H4 (cell line): ENCODE results near the gene CXCL16. TPM values are rescaled to one million over a fixed set of nuclear protein-coding genes. Genes with fewer than 3 reads are reported as not detected.

Source experiments
- DNase-seq: peaks from one replicate; pipeline ENCODE4 v3.0.0-alpha.2; 2015; ENCODE audit warnings: low spot score
- total RNA-seq: library from RNA; depleted of rRNA; stranded (reverse); fragments of >200 nt; shearing (Covaris generic); gene quantifications from 2 replicates; pipeline ENCODE4 v1.2.3, GENCODE V29; 2014

The CXCL16 gene
- total RNA-seq, 1 experiment from 2014 or later, result 1.5 TPM

DNA sequence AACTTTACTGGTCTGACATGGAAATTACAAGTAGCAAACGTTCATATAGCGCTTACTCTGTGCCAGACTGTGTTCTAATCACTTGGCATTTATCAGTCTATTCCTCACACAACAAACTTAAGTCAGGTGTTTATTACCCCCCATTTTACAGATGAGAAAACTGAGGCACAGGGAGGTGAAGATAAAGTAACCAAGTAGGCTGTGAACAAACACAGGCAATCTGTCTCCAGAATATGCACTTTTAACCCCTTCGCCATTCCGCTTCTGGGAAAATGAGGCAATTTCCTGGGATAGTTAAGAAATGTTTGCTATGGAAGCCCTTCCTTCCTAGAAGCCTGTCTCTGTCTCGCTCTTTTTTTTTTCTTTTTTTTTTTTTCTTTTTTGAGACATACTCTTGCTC, 12.2 kb upstream of the CXCL16 start:
- DNase-seq, result no peak

- DNase-seq, result no peak
Measured at GRCh38 chr17:4750606-4751005, 10.9 kb upstream of the CXCL16 start.

DNA sequence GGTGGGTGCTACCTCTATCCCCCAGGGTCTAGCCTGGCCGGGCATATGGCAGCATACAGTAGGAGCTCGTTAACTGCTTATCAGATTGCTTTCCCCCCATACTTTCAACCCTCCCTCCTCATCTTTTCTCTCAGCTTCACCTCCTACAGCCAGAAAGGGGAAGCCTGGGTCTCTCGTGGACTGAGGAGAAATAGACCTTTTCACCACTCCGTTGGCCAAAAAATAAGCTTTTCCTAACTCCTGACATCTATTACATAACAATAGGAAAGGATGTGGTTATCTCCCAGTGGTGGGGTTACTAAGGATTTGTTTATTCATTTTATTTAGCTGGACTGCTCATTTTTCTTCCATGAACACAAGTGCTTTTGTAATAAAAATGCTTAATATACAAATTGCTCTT, 9.0 kb upstream of the CXCL16 start:
- DNase-seq, result no peak

- no peak for DNase-seq
Measured at GRCh38 chr17:4747847-4748246, 8.1 kb upstream of the CXCL16 start.

DNA sequence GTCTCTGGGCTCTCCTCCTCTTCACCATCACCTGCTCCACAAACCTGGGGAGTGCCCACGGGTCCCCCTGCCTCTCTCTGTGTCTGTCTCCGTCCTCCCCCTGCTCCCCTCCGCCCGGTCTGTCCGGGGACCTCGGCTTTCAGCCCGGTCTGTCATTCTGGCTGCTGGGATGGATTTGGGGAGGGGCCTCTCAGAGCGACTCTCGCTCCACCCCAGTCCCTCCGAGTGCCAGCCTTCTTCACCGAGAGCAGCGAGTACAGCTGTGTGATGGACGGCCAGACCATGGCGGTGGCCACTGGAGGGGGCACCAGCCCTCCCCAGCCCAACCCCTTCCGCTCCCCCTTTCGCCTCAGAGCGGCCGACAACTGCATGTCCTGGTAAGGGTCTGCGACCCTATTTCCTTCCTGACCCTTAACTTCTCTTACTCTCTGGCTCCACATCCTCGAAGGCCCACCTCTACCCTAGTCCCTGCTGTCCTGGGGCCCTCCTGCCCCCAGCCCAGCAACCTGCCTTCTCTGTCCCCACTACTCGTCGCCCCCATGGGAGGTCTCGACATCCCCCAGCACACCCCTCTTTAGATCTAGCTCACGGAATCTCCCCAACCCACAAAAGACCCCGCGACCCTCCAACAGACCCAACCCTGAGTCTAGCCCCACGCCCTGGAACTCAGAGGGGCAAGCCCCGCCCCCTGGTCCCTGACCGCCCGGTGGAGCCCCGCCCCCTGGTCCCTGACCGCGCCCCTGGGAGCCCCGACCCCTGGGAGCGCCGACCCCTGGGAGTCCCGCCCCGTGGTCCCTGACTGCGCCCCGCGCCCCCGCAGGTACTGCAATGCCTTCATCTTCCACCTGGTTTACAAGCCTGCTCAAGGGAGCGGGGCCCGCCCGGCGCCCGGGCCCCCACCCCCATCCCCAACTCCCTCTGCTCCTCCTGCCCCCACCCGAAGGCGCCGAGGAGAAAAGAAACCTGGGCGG, 5.6 kb upstream of the CXCL16 start:
- DNase-seq, result no peak

GRCh38 chr17:4743898-4744297, 4.2 kb upstream of the CXCL16 start:
- no peak for DNase-seq

- DNase-seq, result no peak
Measured at GRCh38 chr17:4743216-4743615, 3.5 kb upstream of the CXCL16 start.

- DNase-seq, result no peak
Measured at GRCh38 chr17:4742629-4743028, 2.9 kb upstream of the CXCL16 start.

GRCh38 chr17:4742133-4742532, 2.4 kb upstream of the CXCL16 start:
- no peak for DNase-seq

GRCh38 chr17:4741544-4741943, 1.8 kb upstream of the CXCL16 start:
- DNase-seq, result no peak

DNA sequence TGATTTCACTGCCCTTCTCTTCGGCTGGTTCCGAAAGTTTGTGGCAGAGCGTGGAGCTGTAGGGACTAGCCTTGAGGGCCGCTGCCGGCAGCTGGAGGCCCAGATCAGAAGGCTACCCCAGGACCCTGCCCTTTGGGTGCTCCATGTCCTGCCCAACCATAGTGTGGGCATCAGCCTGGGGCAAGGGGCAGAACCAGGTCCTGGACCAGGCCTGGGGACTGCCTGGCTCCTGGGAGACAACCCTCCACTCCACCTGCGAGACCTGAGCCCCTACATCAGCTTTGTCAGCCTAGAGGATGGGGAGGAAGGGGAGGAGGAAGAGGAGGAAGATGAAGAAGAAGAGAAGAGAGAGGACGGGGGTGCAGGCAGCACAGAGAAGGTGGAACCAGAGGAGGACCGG, 856 bp upstream of the CXCL16 start:
- no peak for DNase-seq

DNA sequence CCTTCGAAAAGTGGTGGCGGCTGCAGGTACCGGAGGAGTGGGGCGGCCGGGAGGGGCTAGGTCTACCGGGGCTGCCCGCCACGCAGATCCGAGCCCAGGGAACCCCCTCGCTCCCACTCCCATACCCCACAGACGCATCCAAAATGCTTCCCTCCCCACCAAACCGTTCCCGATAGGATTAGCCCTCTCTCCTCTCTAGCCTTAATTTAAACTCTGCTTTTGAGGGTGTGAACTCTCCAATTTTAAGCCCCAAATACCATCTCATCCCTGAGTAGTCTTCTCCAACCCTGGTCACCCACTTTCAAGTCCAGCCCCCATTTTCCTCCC, 260 bp upstream of the CXCL16 start:
- no peak for DNase-seq

GRCh38 chr17:4738136-4739121, 1.3 kb downstream of the CXCL16 start:
- no peak for DNase-seq

DNA sequence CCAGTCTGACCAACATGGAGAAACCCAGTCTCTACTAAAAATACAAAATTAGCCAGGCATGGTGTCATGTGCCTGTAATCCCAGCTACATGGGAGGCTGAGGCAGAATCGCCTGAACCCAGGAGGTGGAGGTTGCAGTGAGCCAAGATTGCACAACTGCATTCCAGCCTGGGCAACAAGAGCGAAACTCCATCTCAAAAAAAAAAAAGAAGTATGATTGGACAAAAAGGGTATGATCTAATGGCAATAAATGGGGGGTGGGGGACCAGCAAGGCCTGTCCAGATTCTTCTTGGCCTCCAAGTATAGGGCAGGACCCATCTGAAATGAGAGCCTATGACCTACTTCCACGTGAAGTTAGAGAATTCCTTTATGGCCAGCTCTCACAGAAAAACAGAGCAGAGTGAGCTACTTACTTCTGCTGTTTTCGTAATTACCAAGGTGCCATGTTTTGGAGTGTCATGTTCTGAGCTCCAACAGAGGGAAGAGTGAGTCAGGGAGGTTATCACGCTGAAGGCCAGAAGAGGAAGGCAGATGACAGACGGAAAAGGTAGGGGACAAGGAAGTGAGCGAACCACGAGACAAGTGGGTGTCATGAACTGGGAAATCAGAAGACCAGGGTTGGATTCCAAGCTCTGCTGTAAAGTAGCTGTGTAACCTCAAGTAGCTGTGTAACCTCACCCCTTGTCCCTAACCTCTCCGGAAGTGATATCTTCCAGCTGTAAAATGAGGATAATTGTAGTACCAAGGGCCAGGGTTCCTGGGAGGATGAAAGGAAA, 3.7 kb downstream of the CXCL16 start:
- no peak for DNase-seq

DNA sequence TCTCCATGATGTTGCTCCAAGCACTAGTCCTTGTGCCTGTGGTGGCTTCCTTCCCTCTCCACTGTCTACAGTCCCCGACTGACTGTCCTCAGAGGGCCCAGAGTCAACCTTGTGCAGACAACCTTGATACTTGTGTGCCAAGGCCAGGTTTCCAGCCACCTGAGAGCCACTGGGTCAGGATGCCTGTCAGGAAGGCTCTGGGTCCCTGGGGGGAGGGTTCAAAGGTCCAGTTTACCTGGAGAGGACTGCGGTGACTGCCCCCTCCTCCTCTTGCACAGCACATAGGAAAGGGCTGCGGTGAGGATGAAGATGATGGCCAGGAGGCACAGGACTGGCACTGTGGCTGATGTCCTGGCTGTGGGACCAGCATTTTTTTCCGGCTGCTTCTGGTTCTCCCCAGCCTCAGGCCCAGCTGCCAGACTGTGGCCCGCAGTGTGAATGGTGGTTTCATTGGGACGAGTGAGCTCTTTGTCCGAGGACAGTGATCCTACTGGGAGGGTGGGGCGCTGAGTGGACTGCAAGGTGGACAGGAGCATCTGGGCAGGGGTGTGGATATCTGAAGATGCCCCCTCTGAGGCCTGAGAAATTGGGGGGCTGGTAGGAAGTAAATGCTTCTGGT, 4.8 kb downstream of the CXCL16 start:
- no peak for DNase-seq

GRCh38 chr17:4733073-4733531, 6.6 kb downstream of the CXCL16 start:
- no peak for DNase-seq

DNA sequence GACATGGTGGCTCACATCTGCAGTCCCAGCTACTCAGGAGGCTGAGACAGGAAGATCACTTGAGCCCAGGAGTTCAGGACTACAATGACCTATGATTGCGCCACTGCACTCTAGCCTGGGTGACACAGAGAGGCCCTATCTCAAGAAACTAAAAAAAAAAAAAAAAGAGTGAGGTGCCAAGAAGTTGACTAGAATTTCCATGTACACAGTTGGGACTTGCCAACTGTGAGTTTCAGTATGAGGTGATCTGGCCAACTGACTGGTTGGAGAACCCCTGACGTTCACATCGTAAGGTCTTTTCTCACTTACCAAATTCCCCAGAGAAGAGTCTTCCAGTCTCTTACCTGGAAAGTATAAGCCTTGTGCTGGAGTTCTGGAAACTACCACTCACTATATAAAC, 11.6 kb downstream of the CXCL16 start:
- no peak for DNase-seq

DNA sequence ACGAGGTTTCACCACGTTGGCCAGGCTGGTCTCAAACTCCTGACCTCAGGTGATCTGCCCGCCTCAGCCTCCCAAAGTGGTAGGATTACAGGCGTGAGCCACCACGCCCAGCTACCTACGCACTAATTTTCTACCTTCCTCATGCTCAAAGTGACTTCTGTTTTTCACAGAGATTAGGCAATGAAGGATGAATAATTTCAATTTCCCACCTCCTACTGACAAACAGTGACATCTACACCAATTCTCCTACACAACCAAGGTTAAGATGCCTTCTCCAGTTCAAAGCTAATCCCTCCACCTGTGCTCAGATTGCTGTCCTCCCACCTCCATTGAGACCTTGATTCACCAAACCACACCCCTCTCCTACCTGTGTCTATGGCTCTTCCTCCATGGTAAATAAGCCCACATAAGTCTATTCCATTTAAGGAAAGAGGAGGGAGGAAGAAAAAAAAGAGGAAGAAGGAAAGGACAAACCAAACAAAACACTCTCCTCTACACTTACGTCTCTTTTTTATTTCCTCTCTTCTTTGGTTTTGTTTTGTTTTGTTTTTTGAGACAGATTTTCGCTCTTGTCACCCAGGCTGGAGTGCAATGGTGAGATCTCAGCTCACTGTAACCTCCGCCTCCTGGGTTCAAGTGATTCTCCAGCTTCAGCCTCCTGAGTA, 13.9 kb downstream of the CXCL16 start:
- no peak for DNase-seq

- DNase-seq, result no peak
Measured at GRCh38 chr17:4724650-4725049, 15.1 kb downstream of the CXCL16 start.

- no peak for DNase-seq
Measured at GRCh38 chr17:4722678-4723240, 17.0 kb downstream of the CXCL16 start.
